Gastroesophageal sphincter (tissue), 4 donors: ENCODE results near the gene NOC2L. TPM values are rescaled to one million over a fixed set of nuclear protein-coding genes. Genes with fewer than 3 reads are reported as not detected.

Source experiments
- ATAC-seq: fragments of 150-250 bp; one replicate; pipeline ENCODE4 v1.9.1; 2016; ENCODE audit warnings: mild to moderate bottlenecking, moderate library complexity
- H3K27ac ChIP-seq, 4 donors: fragments of 200-600 bp; sonication (generic) in 3 of 4; 1 replicate in 3 of 4; 2 replicates in 1 of 4; pipeline ENCODE4 v1.5.1; 2016 to 2019
- H3K27me3 ChIP-seq: fragments of 200-600 bp; sonication (generic); one replicate; pipeline ENCODE4 v1.5.1; 2019
- H3K36me3 ChIP-seq, 2 donors: fragments of 200-600 bp; sonication (generic); one replicate each; pipeline ENCODE4 v1.5.1; 2019; ENCODE audit warnings: control low read depth in 1 of 2
- H3K4me1 ChIP-seq, 3 donors: fragments of 200-600 bp; sonication (generic); 1 replicate in 2 of 3; 2 replicates in 1 of 3; pipeline ENCODE4 v1.5.1; 2016 to 2019; ENCODE audit warnings: control low read depth in 2 of 3
- H3K4me3 ChIP-seq, 2 donors: fragments of 200-600 bp; sonication (generic); one replicate each; pipeline ENCODE4 v1.5.1; 2019; ENCODE audit warnings: mild to moderate bottlenecking in 1 of 2, moderate library complexity in 1 of 2
- H3K9me3 ChIP-seq, 3 donors: fragments of 200-600 bp; sonication (generic); one replicate each; pipeline ENCODE4 v1.5.1; 2017 to 2019; ENCODE audit warnings: control low read depth in 2 of 3
- EP300 ChIP-seq: sonication (generic); formaldehyde crosslinking; IDR thresholded peaks from one replicate; pipeline ENCODE4 v1.6.1; 2017; ENCODE audit warnings: antibody characterized with exemption, mild to moderate bottlenecking
- POLR2A ChIP-seq, 2 donors: fragments of 450-650 bp; IDR thresholded peaks; one replicate each; pipeline ENCODE4 v1.6.1; 2017; ENCODE audit warnings: antibody characterized with exemption in 2 of 2, mild to moderate bottlenecking in 2 of 2, moderate library complexity in 1 of 2
- POLR2AphosphoS5 ChIP-seq: sonication (generic); formaldehyde crosslinking; IDR thresholded peaks from one replicate; pipeline ENCODE4 v1.6.1; 2017; ENCODE audit warnings: antibody characterized with exemption
- WGBS, 2 donors: methylation state at CpG; one replicate each; pipeline ENCODE4 v1.1.5; 2018; ENCODE audit warnings: low coverage in 1 of 2; 5-methylcytosine and 5-hydroxymethylcytosine counted together
- total RNA-seq, 4 donors: library from RNA; depleted of rRNA; stranded (reverse); fragments of >200 nt; gene quantifications; one replicate each; pipeline ENCODE4 v1.1.0, GENCODE V29; 2016
- TF ChIP-seq, protein P1 (sequence below), 4 experiments: fragments of 200-600 bp in 2 of 4; fragments of 450-650 bp in 2 of 4; sonication (generic) in 1 of 4; IDR thresholded peaks; one replicate each; pipeline ENCODE4 v1.5.1; 2017 to 2019; ENCODE audit warnings: antibody characterized with exemption in 4 of 4, mild to moderate bottlenecking in 2 of 4, moderate library complexity in 2 of 4

Gene NOC2L
- total RNA-seq, 4 donors from 2014 or later: 36.3 to 54.1 (median 45.2) TPM

DNA sequence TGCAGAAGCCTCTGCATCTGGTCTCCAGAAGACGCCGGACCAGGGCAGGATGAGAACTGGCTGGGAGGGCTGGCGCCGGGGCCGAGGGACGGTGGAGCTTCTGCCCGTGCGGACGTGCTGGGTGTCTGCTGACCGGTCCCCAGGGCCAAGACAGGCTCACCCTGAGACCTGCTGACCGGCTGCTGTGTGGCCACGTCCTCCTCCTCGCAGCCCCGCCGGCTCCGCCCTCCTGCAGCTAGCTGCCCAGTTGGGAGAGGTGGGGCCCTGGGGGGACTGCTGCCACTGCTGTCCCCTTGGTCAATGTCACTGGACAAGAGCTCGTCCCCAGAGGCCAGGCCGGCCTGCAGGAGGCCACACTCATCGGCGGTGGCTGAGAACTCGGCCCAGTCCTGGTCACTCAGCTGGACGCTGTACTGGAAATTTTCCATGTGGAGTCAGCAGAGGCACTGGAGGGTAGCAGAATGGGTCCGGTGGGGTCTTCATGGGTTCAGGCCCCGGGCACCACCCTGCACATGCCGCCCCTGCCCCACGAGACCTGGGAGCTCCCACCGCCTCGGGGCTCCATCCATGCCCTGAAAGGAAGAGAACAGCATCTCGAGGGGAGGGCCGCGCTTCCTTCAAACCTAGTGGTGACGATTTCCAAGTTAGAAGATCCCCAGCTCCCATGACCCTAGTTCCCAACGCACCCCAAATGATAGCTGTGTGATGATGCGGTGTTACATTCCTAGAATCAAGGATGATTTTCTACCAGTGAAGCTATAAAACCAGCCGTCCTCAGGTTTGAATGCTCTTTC is 21.7 kb upstream of the NOC2L start:
- H3K4me3 ChIP-seq: no peak overlapping the region
- H3K4me1 ChIP-seq: peaks cover 0 to 15% (median 7%) of the 10 kb centered on the region in 3 donors
- no peak overlapping the region for H3K27ac ChIP-seq
- H3K27me3 ChIP-seq: peaks cover 74% of the 10 kb centered on the region
- H3K36me3 ChIP-seq: no peaks in the 10 kb centered on the region
- no peak for ATAC-seq
- H3K9me3 ChIP-seq: no peaks in the 10 kb centered on the region
- TF ChIP-seq POLR2AphosphoS5: no peak
- TF ChIP-seq, protein P1, sequence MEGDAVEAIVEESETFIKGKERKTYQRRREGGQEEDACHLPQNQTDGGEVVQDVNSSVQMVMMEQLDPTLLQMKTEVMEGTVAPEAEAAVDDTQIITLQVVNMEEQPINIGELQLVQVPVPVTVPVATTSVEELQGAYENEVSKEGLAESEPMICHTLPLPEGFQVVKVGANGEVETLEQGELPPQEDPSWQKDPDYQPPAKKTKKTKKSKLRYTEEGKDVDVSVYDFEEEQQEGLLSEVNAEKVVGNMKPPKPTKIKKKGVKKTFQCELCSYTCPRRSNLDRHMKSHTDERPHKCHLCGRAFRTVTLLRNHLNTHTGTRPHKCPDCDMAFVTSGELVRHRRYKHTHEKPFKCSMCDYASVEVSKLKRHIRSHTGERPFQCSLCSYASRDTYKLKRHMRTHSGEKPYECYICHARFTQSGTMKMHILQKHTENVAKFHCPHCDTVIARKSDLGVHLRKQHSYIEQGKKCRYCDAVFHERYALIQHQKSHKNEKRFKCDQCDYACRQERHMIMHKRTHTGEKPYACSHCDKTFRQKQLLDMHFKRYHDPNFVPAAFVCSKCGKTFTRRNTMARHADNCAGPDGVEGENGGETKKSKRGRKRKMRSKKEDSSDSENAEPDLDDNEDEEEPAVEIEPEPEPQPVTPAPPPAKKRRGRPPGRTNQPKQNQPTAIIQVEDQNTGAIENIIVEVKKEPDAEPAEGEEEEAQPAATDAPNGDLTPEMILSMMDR (IDR thresholded peaks at IDR 0.05): no peak
- TF ChIP-seq EP300: no peak
- TF ChIP-seq POLR2A (IDR thresholded peaks at IDR 0.05): no peak
- WGBS, 2 donors: 77% methylated on average over 8 of the region's 35 CpGs; no CpG with 5 or more reads in 1 of the 2 donors

DNA sequence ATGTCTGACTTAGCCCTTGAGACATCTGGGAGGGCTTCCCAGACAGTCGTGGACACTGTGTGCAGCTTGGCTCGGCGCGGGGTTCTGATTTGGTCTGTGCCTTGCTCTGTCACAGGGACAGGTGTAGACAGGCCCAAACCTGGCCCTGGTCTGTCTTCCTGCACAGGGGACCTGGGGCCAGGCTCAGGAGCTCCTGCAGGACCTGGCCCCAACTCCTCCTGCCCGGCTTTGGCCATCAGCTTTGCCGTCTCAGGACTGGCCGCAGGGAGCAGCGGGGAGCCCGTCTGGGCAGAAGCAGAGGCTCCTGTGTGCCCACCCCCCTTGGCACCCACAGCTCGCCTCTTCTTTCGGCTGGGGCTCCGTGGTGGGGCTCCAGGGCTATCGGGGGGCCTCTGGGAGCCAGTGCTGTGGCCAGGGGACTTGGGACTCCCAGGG is 21.1 kb upstream of the NOC2L start:
- H3K4me1 ChIP-seq: peaks cover 0 to 22% (median 7%) of the 10 kb centered on the region in 3 donors
- 65% methylated on average over 4 of the region's 13 CpGs; no CpG with 5 or more reads in 1 of the 2 donors for WGBS, 2 donors

DNA sequence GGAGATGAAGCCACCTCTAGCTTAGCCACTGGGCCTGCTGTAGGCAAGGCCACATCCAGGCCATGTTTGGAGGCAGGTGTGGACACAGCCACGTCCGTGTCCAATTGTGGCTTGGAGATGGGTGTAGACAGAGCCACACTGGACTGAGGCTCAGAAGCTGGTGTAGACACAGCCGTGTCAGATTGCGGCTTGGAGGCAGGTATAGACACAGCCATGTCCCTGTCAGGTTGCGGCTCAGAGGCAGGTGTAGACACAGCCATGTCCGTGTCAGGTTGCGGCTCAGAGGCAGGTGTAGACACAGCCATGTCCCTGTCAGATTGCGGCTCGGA is 20.7 kb upstream of the NOC2L start:
- Histone ChIP-seq H3K27me3 (peaks cover 74% of the 10 kb centered on the region), H3K4me1 (peaks cover 0 to 22% (median 7%) of the 10 kb centered on the region in 3 donors), H3K4me3 (no peak overlapping the region), H3K27ac (no peak overlapping the region), H3K9me3 (no peaks in the 10 kb centered on the region), H3K36me3 (no peaks in the 10 kb centered on the region)
- no peak for ATAC-seq
- TF ChIP-seq EP300 (no peak), POLR2AphosphoS5 (no peak), POLR2A (IDR thresholded peaks at IDR 0.05) (no peak)
- TF ChIP-seq, protein P1 (IDR thresholded peaks at IDR 0.05): no peak
- 100% methylated on average over 4 of the region's 9 CpGs; no CpG with 5 or more reads in 1 of the 2 donors for WGBS, 2 donors

More for the DNA sequence above, 21.1 kb upstream of the NOC2L start:
- peaks cover 74% of the 10 kb centered on the region for H3K27me3 ChIP-seq
- TF ChIP-seq, protein P1 (IDR thresholded peaks at IDR 0.05): no peak
- TF ChIP-seq EP300 (no peak), POLR2AphosphoS5 (no peak), POLR2A (IDR thresholded peaks at IDR 0.05) (no peak)
- no peak overlapping the region for H3K27ac ChIP-seq
- no peak overlapping the region for H3K4me3 ChIP-seq
- no peak for ATAC-seq
- H3K9me3 ChIP-seq: no peaks in the 10 kb centered on the region
- H3K36me3 ChIP-seq: no peaks in the 10 kb centered on the region

DNA sequence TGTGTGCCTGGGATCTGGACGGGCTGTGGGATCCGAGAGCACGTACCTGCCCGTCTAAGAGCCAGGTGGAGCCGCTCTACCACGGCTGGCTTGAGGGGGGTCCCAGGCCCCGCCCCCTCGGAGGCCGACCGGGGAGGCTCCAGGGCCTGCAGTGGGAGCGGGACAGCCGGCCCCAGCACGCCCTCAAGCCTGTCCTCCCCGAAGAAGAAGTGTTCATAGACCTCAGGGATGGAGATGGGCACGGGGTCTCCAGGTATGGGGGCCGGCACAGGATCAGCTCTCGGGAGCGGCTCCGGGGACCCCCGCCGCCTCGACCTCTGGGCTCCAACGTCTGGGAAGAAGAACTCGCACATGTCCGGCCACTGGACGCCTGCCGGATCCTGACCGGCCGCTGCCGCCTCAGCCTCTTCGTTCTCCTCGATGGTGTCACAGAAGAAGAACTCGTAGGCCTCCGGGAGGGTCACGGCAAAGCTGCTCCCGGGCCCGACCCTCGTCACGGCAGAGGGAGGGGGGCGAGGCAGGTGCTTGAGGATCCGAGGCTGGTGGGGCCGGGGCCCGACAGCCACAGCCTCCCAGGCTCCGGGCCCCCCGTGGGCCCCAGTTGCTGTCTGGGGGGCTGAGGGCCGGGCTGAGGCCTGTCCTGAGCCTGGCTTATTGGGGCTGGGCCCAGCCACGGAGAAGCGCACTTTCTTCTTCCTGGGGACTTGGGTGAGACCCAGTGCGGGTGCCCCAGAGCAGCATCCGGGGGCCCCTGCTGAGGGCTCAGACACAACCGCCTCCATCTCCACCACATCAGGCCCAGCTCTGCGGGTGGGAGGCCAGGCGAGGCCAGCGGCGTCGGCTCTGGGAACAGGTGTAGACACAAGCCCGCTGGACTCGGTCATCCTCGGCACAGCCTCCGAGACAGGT is 20.0 kb upstream of the NOC2L start:
- ATAC-seq: no peak
- H3K27me3 ChIP-seq: peaks cover 74% of the 10 kb centered on the region
- no peak overlapping the region for H3K27ac ChIP-seq
- H3K4me1 ChIP-seq: peaks cover 0 to 18% (median 5%) of the 10 kb centered on the region in 3 donors
- TF ChIP-seq POLR2A (IDR thresholded peaks at IDR 0.05) (no peak), EP300 (no peak), POLR2AphosphoS5 (no peak)
- TF ChIP-seq, protein P1 (IDR thresholded peaks at IDR 0.05): no peak
- 100% methylated on average over 1 of the region's 60 CpGs; no CpG with 5 or more reads in 1 of the 2 donors for WGBS, 2 donors
- H3K4me3 ChIP-seq: no peak overlapping the region
- no peaks in the 10 kb centered on the region for H3K36me3 ChIP-seq
- H3K9me3 ChIP-seq: no peaks in the 10 kb centered on the region
